CD14-positive monocyte (primary cell): Measurements from ENCODE around the gene GRIA1. TPM values are rescaled to one million over a fixed set of nuclear protein-coding genes. Genes with fewer than 3 reads are reported as not detected.

Experiments used
- DNase-seq, 3 donors: peaks; one replicate each; pipeline ENCODE4 v3.0.0-alpha.2; 2011 to 2022
- H2AFZ ChIP-seq: 2 replicates; pipeline ENCODE4 v1.6.0; 2012; ENCODE audit warnings: mild to moderate bottlenecking, low read depth, low read length, inconsistent platforms; ENCODE audit not compliant: insufficient read depth, poor library complexity, severe bottlenecking
- H3K27ac ChIP-seq, 2 donors: 1 replicate in 1 of 2; 2 replicates in 1 of 2; pipeline ENCODE4 v1.5.1; 2012 to 2013; ENCODE audit warnings: low read length in 2 of 2, control low read depth in 1 of 2, inconsistent platforms in 1 of 2, low read depth in 1 of 2, mild to moderate bottlenecking in 1 of 2
- H3K27me3 ChIP-seq, 2 donors: one replicate each; pipeline versions ENCODE4 v1.6.0 to v1.6.1; 2011 to 2013; ENCODE audit warnings: low read length in 2 of 2; ENCODE audit not compliant: control insufficient read depth in 2 of 2, insufficient read depth in 2 of 2
- H3K36me3 ChIP-seq, 2 donors: replicated peaks in 1 of 2; 1 replicate in 1 of 2; 2 replicates in 1 of 2; pipeline versions ENCODE4 v1.5.1 to v1.6.1; 2012 to 2013; ENCODE audit warnings: low read length in 2 of 2, control low read depth in 1 of 2, inconsistent platforms in 1 of 2, mild to moderate bottlenecking in 1 of 2; ENCODE audit not compliant: insufficient read depth in 2 of 2, control insufficient read depth in 1 of 2
- H3K4me1 ChIP-seq, 2 donors: 1 replicate in 1 of 2; 2 replicates in 1 of 2; pipeline versions ENCODE4 v1.5.1 to v1.6.1; 2012 to 2013; ENCODE audit warnings: low read length in 2 of 2, control low read depth in 1 of 2, inconsistent platforms in 1 of 2, mild to moderate bottlenecking in 1 of 2, moderate library complexity in 1 of 2; ENCODE audit not compliant: insufficient read depth in 2 of 2, control insufficient read depth in 1 of 2
- H3K4me2 ChIP-seq: replicated peaks from 2 replicates; pipeline ENCODE3; 2012; ENCODE audit warnings: low read length, moderate library complexity, mild to moderate bottlenecking; ENCODE audit not compliant: poor library complexity, severe bottlenecking; ENCODE audit errors: extremely low read depth
- H3K4me3 ChIP-seq, 3 experiments: fragments of 200-600 bp in 1 of 3; sonication (generic) in 1 of 3; replicated peaks in 1 of 3; 1 replicate in 2 of 3; 2 replicates in 1 of 3; pipeline ENCODE4 v1.5.1; 2011 to 2013; ENCODE audit warnings: low read length in 3 of 3, mild to moderate bottlenecking in 3 of 3, control low read depth in 2 of 3, low read depth in 2 of 3, inconsistent platforms in 1 of 3, moderate library complexity in 1 of 3
- H3K79me2 ChIP-seq: 2 replicates; pipeline ENCODE4 v1.6.0; 2012; ENCODE audit warnings: mild to moderate bottlenecking, control low read depth, inconsistent platforms, low read length, moderate library complexity; ENCODE audit not compliant: insufficient read depth
- H3K9ac ChIP-seq: 2 replicates; pipeline ENCODE4 v1.6.0; 2017; ENCODE audit warnings: low read length, mild to moderate bottlenecking; ENCODE audit not compliant: insufficient read depth, poor library complexity, severe bottlenecking
- H3K9me3 ChIP-seq, 2 donors: replicated peaks in 1 of 2; 1 replicate in 1 of 2; 2 replicates in 1 of 2; pipeline versions ENCODE4 v1.5.1 to v1.6.1; 2012 to 2013; ENCODE audit warnings: low read length in 2 of 2, control low read depth in 1 of 2; ENCODE audit not compliant: control insufficient read depth in 1 of 2, insufficient read depth in 1 of 2
- H4K20me1 ChIP-seq: 2 replicates; pipeline ENCODE4 v1.6.0; 2012; ENCODE audit warnings: mild to moderate bottlenecking, low read length, control low read depth, moderate library complexity; ENCODE audit not compliant: insufficient read depth
- H3K27ac Mint-ChIP-seq, 7 donors: one replicate each; pipeline ENCODE4 v1.8.0; 2020; ENCODE audit warnings: mild to moderate bottlenecking in 7 of 7, mixed read lengths in 7 of 7, moderate library complexity in 6 of 7, inconsistent platforms in 2 of 7
- H3K27me3 Mint-ChIP-seq, 3 donors: one replicate each; pipeline ENCODE4 v1.8.0; 2021 to 2022; ENCODE audit warnings: low read depth in 3 of 3, mild to moderate bottlenecking in 3 of 3, mixed read lengths in 3 of 3, moderate library complexity in 3 of 3, inconsistent platforms in 1 of 3
- H3K36me3 Mint-ChIP-seq, 2 donors: one replicate each; pipeline ENCODE4 v1.8.0; 2020; ENCODE audit warnings: mixed read lengths in 2 of 2, inconsistent platforms in 1 of 2, mild to moderate bottlenecking in 1 of 2
- H3K4me1 Mint-ChIP-seq: one replicate; pipeline ENCODE4 v1.8.0; 2020; ENCODE audit warnings: mild to moderate bottlenecking, mixed read lengths
- H3K4me3 Mint-ChIP-seq, 2 donors: one replicate each; pipeline ENCODE4 v1.8.0; 2020; ENCODE audit warnings: mild to moderate bottlenecking in 2 of 2, mixed read lengths in 2 of 2, moderate library complexity in 1 of 2
- H3K9me3 Mint-ChIP-seq, 7 donors: one replicate each; pipeline ENCODE4 v1.8.0; 2020 to 2022; ENCODE audit warnings: mixed read lengths in 7 of 7, mild to moderate bottlenecking in 6 of 7, moderate library complexity in 6 of 7, inconsistent platforms in 2 of 7
- CTCF ChIP-seq: fragments of 200-600 bp; IDR thresholded peaks from one replicate; pipeline ENCODE4 v1.8.0; 2022; ENCODE audit warnings: antibody characterized with exemption, mild to moderate bottlenecking
- intact Hi-C, 2 donors: fragments of 100-400 bp; cut with micrococcal nuclease; formaldehyde crosslinking; loops; one replicate each; pipeline versions ENCODE4 v1.15.0 to v1.15.1; 2023
- polyA plus RNA-seq, 3 donors: library from polyadenylated mRNA; depleted of rRNA in 1 of 3; unstranded in 2 of 3; stranded (reverse) in 1 of 3; fragments of 300-500 nt in 2 of 3; fragments of >200 nt in 1 of 3; fragmentation: Illumina TruSeq in 2 of 3; gene quantifications; 1 replicate in 2 of 3; 2 replicates in 1 of 3; pipeline ENCODE4 v1.2.3, GENCODE V29; 2012 to 2021

The GRIA1 gene
- polyA plus RNA-seq, 3 donors: not detected

- Mint-ChIP-seq H3K36me3 (no peaks in the 10 kb centered on the region), H3K4me3 (no peak overlapping the region), H3K4me1 (no peaks in the 10 kb centered on the region), H3K27ac (no peak overlapping the region), H3K9me3 (peaks cover 0 to 8% (median 5%) of the 10 kb centered on the region in 7 donors), H3K27me3 (no peaks in the 10 kb centered on the region)
- Histone ChIP-seq H3K27me3 (no peaks in the 10 kb centered on the region), H3K4me1 (no peaks in the 10 kb centered on the region), H3K9ac (no peak overlapping the region), H3K4me3 (no peak overlapping the region), H3K9me3 (no peaks in the 10 kb centered on the region), H3K36me3 (no peaks in the 10 kb centered on the region), H4K20me1 (no peaks in the 10 kb centered on the region), H2AFZ (no peak overlapping the region), H3K4me2 (no peak overlapping the region), H3K79me2 (no peaks in the 10 kb centered on the region), H3K27ac (no peak overlapping the region)
- DNase-seq: no peak
- no peak for TF ChIP-seq CTCF
- intact Hi-C loops: no loop called here
These were observed 52.8 kb downstream of the GRIA1 start for GRCh38 chr5:153543288-153543687.

GRCh38 chr5:153543959-153544470 lies 53.5 kb downstream of the GRIA1 start:
- Histone ChIP-seq H3K36me3 (no peaks in the 10 kb centered on the region), H3K4me2 (no peak overlapping the region), H4K20me1 (no peaks in the 10 kb centered on the region), H3K27ac (no peak overlapping the region), H3K79me2 (no peaks in the 10 kb centered on the region), H3K4me3 (no peak overlapping the region), H3K27me3 (no peaks in the 10 kb centered on the region), H3K9me3 (no peaks in the 10 kb centered on the region), H2AFZ (no peak overlapping the region), H3K9ac (no peak overlapping the region), H3K4me1 (no peaks in the 10 kb centered on the region)
- Mint-ChIP-seq H3K27ac (no peak overlapping the region), H3K9me3 (peaks cover 0 to 8% (median 5%) of the 10 kb centered on the region in 7 donors), H3K36me3 (no peaks in the 10 kb centered on the region), H3K4me1 (no peaks in the 10 kb centered on the region), H3K4me3 (no peak overlapping the region), H3K27me3 (no peaks in the 10 kb centered on the region)
- intact Hi-C loops: no loop called here
- TF ChIP-seq CTCF: no peak
- DNase-seq: no peak
